ENCODE measurements around the gene POU2F3. TPM values are rescaled to one million over a fixed set of nuclear protein-coding genes. Genes with fewer than 3 reads are reported as not detected.

The POU2F3 gene
- total and polyA plus RNA-seq, 2 of the 8 experiments (the other 6 are each of a cell fraction or from before 2014, with no cell fraction given): 1.0 to 2.1 TPM

DNA sequence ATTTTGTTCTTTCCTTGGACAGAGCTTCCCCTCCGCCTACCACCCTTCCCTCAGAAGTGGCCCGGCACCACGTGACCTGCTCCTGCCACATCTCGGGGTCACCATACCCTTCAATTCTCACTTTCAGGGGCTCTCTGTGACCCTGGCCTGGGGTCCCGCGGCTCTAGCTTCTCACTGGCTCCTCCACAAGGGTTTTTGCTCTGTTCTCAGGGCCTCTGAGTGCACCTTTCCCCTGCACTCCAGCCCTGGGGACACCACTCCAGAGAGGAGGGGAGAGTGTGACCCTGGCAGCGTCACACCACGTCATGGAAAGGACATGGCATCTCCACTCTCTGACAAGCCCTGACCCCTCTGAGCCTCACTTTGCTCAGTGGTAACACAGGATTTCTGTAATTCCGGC lies 17.4 kb downstream of the POU2F3 start:
- Histone ChIP-seq H3K4me2 (ENCODE audit: insufficient read depth in 1 of 2, low read depth in 2 of 2, low read length in 2 of 2) (no peak overlapping the region), H2BK120ac (replicated peaks; ENCODE audit: low read depth, low read length) (no peak overlapping the region), H3K4ac (replicated peaks; ENCODE audit: insufficient read length, low read depth, low read length) (no peak overlapping the region), H3K36me3 (ENCODE audit: control insufficient read depth in 2 of 4, insufficient read depth in 4 of 4, low read length in 3 of 4) (no peaks in the 10 kb centered on the region), H4K20me1 (replicated peaks in 1 of 2; ENCODE audit: control insufficient read depth in 1 of 2, insufficient read depth in 2 of 2, low read length in 2 of 2) (no peaks in the 10 kb centered on the region), H4K5ac (ENCODE audit: insufficient read length, low read depth, low read length) (no peak overlapping the region), H3K23me2 (ENCODE audit: low read depth, low read length) (no peaks in the 10 kb centered on the region; the same call in 1 of the 2 replicates), H3K27me3 (replicated peaks in 1 of 4; ENCODE audit: control insufficient read depth in 3 of 4, extremely low read depth in 1 of 4, insufficient read depth in 3 of 4, low read length in 3 of 4) (peaks cover 0 to 7% (median 3%) of the 10 kb centered on the region in 4 experiments; a peak in 4 of 7 replicates), H2AFZ (ENCODE audit: low read length) (no peak overlapping the region), H3K14ac (ENCODE audit: insufficient read length) (no peak overlapping the region), H2AK5ac (ENCODE audit: low read depth, low read length) (no peak overlapping the region), H4K91ac (replicated peaks; ENCODE audit: insufficient read length, low read length) (peak overlapping the region; percentile 86), H2BK5ac (ENCODE audit: low read depth, low read length) (no peak overlapping the region), H4K8ac (ENCODE audit: extremely low read depth, insufficient read depth, low read length) (no peak overlapping the region), H2BK20ac (ENCODE audit: low read length) (no peak overlapping the region; the same call in 1 of the 2 replicates), H3K9me3 (ENCODE audit: insufficient read depth in 2 of 2, low read depth in 1 of 2, low read length in 1 of 2) (no peaks in the 10 kb centered on the region), H3K9ac (replicated peaks in 1 of 4; ENCODE audit: extremely low read depth in 1 of 4, low read depth in 3 of 4, low read length in 3 of 4) (no peak overlapping the region), H3K56ac (replicated peaks; ENCODE audit: insufficient read length, low read depth, low read length) (no peak overlapping the region), H2BK15ac (ENCODE audit: low read length) (peak overlapping the region; percentile 0; the same call in 1 of the 2 replicates), H3K4me1 (replicated peaks in 1 of 4; ENCODE audit: control insufficient read depth in 3 of 4, insufficient read depth in 4 of 4, low read length in 3 of 4) (peaks cover 13 to 30% (median 16%) of the 10 kb centered on the region in 4 experiments), H3K4me3 (ENCODE audit: extremely low read depth in 1 of 4, insufficient read depth in 2 of 4, low read depth in 3 of 4, low read length in 4 of 4) (no peak overlapping the region), H3K79me1 (ENCODE audit: low read depth, low read length) (no peaks in the 10 kb centered on the region; the same call in 1 of the 2 replicates), H3K27ac (ENCODE audit: low read depth, low read length) (no peak overlapping the region), H2BK12ac (ENCODE audit: low read depth, low read length) (peak overlapping the region; percentile 77; the same call in 1 of the 2 replicates), H3K18ac (ENCODE audit: extremely low read depth, low read length) (0 out of 2 replicates have a peak overlapping the region, but pooled peaks have one; percentile 38), H3K79me2 (ENCODE audit: control insufficient read depth in 1 of 2, insufficient read depth in 2 of 2, low read length in 2 of 2) (no peaks in the 10 kb centered on the region), H3K23ac (ENCODE audit: insufficient read length) (no peak overlapping the region)
- ChIA-PET POLR2A (ENCODE audit: partially characterized antibody) (interaction anchor here (2.8 kb wide), 1 partner anchor 21 kb away, joined by 9 read pairs; no protein-coding TSS in a partner anchor), CTCF (ENCODE audit: partially characterized antibody) (interaction anchor here (0.7 to 41.2 kb wide), 7 partner anchors 10 to 933 kb away, joined by 3 to 1412 read pairs (median 10); no protein-coding TSS in a partner anchor)
- FAIRE-seq (no peak), DNase-seq (ENCODE audit: low read depth in 1 of 2, low spot score in 2 of 2) (no peak)
- 84% methylated on average over 9 of the region's 9 CpGs; no CpG with 5 or more reads in 1 of the 2 experiments for WGBS, 2 experiments (ENCODE audit: extremely low coverage in 1 of 2, insufficient coverage in 1 of 2, insufficient read length in 1 of 2, insufficient replicate concordance in 2 of 2, low coverage in 1 of 2, low lambda C conversion rate in 2 of 2, missing lambda C conversion rate in 1 of 2)
- TF ChIP-seq CBX8 (IDR thresholded peaks at IDR 0.05; ENCODE audit: borderline replicate concordance, low read depth, low read length) (no peak), RBBP5 (IDR thresholded peaks at IDR 0.05; ENCODE audit: borderline replicate concordance, low read depth, low read length) (no peak), TAF7 (optimal IDR thresholded peaks at IDR 0.05; ENCODE audit: borderline replicate concordance, low read depth, low read length) (no peak), GABPA (IDR thresholded peaks at IDR 0.05; ENCODE audit: borderline replicate concordance, insufficient read depth, low read length) (no peak), SP2 (IDR thresholded peaks at IDR 0.05; ENCODE audit: low read length) (no peak), EZH2 (IDR thresholded peaks at IDR 0.05; ENCODE audit: low read depth, low read length, severe bottlenecking) (no peak), BACH1 (IDR thresholded peaks at IDR 0.05; ENCODE audit: low read length) (no peak), KDM4A (IDR thresholded peaks at IDR 0.05; ENCODE audit: low read depth, low read length, severe bottlenecking) (no peak), KDM5A (IDR thresholded peaks at IDR 0.05; ENCODE audit: low read length) (no peak), KDM1A (IDR thresholded peaks at IDR 0.05; ENCODE audit: borderline replicate concordance, low read length) (no peak), CREB1 (IDR thresholded peaks at IDR 0.05) (no peak), BRCA1 (IDR thresholded peaks at IDR 0.05; ENCODE audit: low read depth, low read length) (no peak)
- TF ChIP-seq, protein P1, sequence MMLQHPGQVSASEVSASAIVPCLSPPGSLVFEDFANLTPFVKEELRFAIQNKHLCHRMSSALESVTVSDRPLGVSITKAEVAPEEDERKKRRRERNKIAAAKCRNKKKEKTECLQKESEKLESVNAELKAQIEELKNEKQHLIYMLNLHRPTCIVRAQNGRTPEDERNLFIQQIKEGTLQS (IDR thresholded peaks at IDR 0.05; ENCODE audit: insufficient read depth, low read depth, low read length): no peak
